HepG2 (cell line): ENCODE results near the gene CREB3. TPM values are rescaled to one million over a fixed set of nuclear protein-coding genes. Genes with fewer than 3 reads are reported as not detected.

Experiments used
- ATAC-seq: fragments of 200-7000 bp; cut with Tn5 transposase; 3 replicates; pipeline ENCODE4 v1.9.1; 2020; ENCODE audit warnings: mild to moderate bottlenecking, moderate library complexity
- BruUV-seq: library from RNA; stranded (reverse); fragments of 400-500 nt; replicated peaks from 2 replicates; lab custom pipeline; 2021; lab: Mats Ljungman, UMichigan
- CTCF ChIA-PET: fragments of 300-600 bp; formaldehyde crosslinking; extraction: SDS; loops from one replicate; lab custom pipeline; 2021; ENCODE audit warnings: low total read pairs, inconsistent platforms, low intra/inter-chr PET ratio; lab: Yijun Ruan, JAX
- POLR2A ChIA-PET: fragments of 350-600 bp; sonication (Branson Sonifier 250); formaldehyde crosslinking; loops from one replicate; lab custom pipeline; 2020; ENCODE audit warnings: antibody characterized with exemption, inconsistent platforms; lab: Yijun Ruan, JAX
- DNase-seq: peaks from one replicate; pipeline ENCODE4 v3.0.0-alpha.2; 2015; ENCODE audit warnings: low spot score
- FAIRE-seq: peaks from 3 replicates; lab custom pipeline; 2011; peaks lifted over from hg19 to GRCh38; lab: Jason Lieb, UNC
- H2AFZ ChIP-seq: one replicate; pipeline ENCODE4 v1.6.1; 2011; ENCODE audit warnings: low read length, inconsistent platforms
- H3K27ac ChIP-seq: fragments of 300-600 bp; 3 replicates; pipeline ENCODE4 v1.8.0; 2011; ENCODE audit warnings: mixed run types, mild to moderate bottlenecking, mixed read lengths, low read length, inconsistent platforms; ENCODE audit not compliant: insufficient read depth; ENCODE audit errors: extremely low read length
- H3K27me3 ChIP-seq, 2 experiments: fragments of 200-600 bp in 1 of 2; 2 replicates in 1 of 2; 3 replicates in 1 of 2; pipeline versions ENCODE4 v1.6.0 to v1.8.0; 2011; ENCODE audit warnings: low read length in 2 of 2, mild to moderate bottlenecking in 2 of 2, moderate library complexity in 2 of 2, inconsistent platforms in 1 of 2; ENCODE audit not compliant: insufficient read depth in 2 of 2, control insufficient read depth in 1 of 2
- H3K36me3 ChIP-seq, 2 experiments: fragments of 200-600 bp in 1 of 2; replicated peaks in 1 of 2; 2 replicates in 1 of 2; 3 replicates in 1 of 2; pipeline versions ENCODE4 v1.5.1 to v1.8.0; 2011; ENCODE audit warnings: low read length in 2 of 2, inconsistent platforms in 1 of 2; ENCODE audit not compliant: insufficient read depth in 2 of 2, control insufficient read depth in 1 of 2
- H3K4me1 ChIP-seq: 2 replicates; pipeline ENCODE4 v1.5.1; 2012; ENCODE audit warnings: low read length, inconsistent platforms; ENCODE audit not compliant: insufficient read depth
- H3K4me2 ChIP-seq: 2 replicates; pipeline ENCODE4 v1.6.0; 2011; ENCODE audit warnings: low read depth, low read length, inconsistent platforms
- H3K4me3 ChIP-seq, 3 experiments: fragments of 200-600 bp in 1 of 3; sonication (generic), shearing (Covaris generic) in 1 of 3; replicated peaks in 1 of 3; 2 replicates each; pipeline ENCODE4 v1.5.1; 2011 to 2016; ENCODE audit warnings: low read length in 3 of 3, inconsistent platforms in 2 of 3, low read depth in 2 of 3, mild to moderate bottlenecking in 2 of 3, control low read depth in 1 of 3, mixed read lengths in 1 of 3; ENCODE audit not compliant: insufficient read depth in 1 of 3
- H3K79me2 ChIP-seq: one replicate; pipeline ENCODE4 v1.6.1; 2011; ENCODE audit warnings: low read length, inconsistent platforms; ENCODE audit not compliant: insufficient read depth
- H3K9ac ChIP-seq: 2 replicates; pipeline ENCODE4 v1.6.0; 2011; ENCODE audit warnings: mild to moderate bottlenecking, low read depth, low read length, inconsistent platforms; ENCODE audit not compliant: insufficient read depth
- H3K9me3 ChIP-seq: 2 replicates; pipeline ENCODE4 v1.5.1; 2012; ENCODE audit warnings: mild to moderate bottlenecking, low read length
- H4K20me1 ChIP-seq: 2 replicates; pipeline ENCODE4 v1.6.0; 2011; ENCODE audit warnings: inconsistent platforms, mild to moderate bottlenecking, low read length, moderate library complexity; ENCODE audit not compliant: insufficient read depth
- CEBPB ChIP-seq: IDR thresholded peaks from 2 replicates; pipeline ENCODE4 v1.6.1; 2011; ENCODE audit warnings: low read depth, low read length, improper control_type of control experiment, borderline replicate concordance
- CEBPG ChIP-seq: IDR thresholded peaks from 2 replicates; pipeline ENCODE4 v1.6.1; 2016
- GABPA ChIP-seq, 2 experiments: IDR thresholded peaks; 2 replicates each; pipeline ENCODE4 v1.6.1; 2011 to 2016; ENCODE audit warnings: low read depth in 2 of 2, low read length in 1 of 2, missing biosample characterization in 1 of 2, missing genetic modification characterization in 1 of 2
- GATA4 ChIP-seq: sonication (generic); IDR thresholded peaks from 2 replicates; pipeline ENCODE4 v1.6.1; 2016; ENCODE audit warnings: antibody characterized with exemption, low read depth, borderline replicate concordance
- GATAD2A ChIP-seq: IDR thresholded peaks from 2 replicates; pipeline ENCODE4 v1.6.1; 2016
- HNF4G ChIP-seq, 2 experiments: sonication (generic) in 1 of 2; formaldehyde crosslinking in 1 of 2; IDR thresholded peaks; 2 replicates each; pipeline versions ENCODE4 v1.4.0 to v1.6.1; 2011 to 2020; ENCODE audit warnings: borderline replicate concordance in 2 of 2, low read depth in 2 of 2, mild to moderate bottlenecking in 2 of 2, low read length in 1 of 2, missing genetic modification reagents in 1 of 2, moderate library complexity in 1 of 2
- KDM5A ChIP-seq: fragments of 200-600 bp; sonication (generic); IDR thresholded peaks from 2 replicates; pipeline ENCODE4 v1.7.0; 2018; ENCODE audit warnings: antibody characterized with exemption, mild to moderate bottlenecking, low read length, borderline replicate concordance
- KLF12 ChIP-seq: sonication (generic); formaldehyde crosslinking; IDR thresholded peaks from 2 replicates; pipeline ENCODE4 v1.4.0; 2020; ENCODE audit warnings: missing genetic modification reagents, borderline replicate concordance
- MTF1 ChIP-seq: sonication (generic); formaldehyde crosslinking; IDR thresholded peaks from 2 replicates; pipeline ENCODE4 v1.5.0; 2020; ENCODE audit warnings: missing genetic modification reagents
- NONO ChIP-seq, 2 experiments: fragments of 450-650 bp in 1 of 2; sonication (generic) in 1 of 2; formaldehyde crosslinking in 1 of 2; IDR thresholded peaks in 1 of 2; conservative IDR thresholded peaks in 1 of 2; 2 replicates each; pipeline versions ENCODE4 v1.6.1 to v1.8.0; 2017 to 2022; ENCODE audit warnings: mild to moderate bottlenecking in 1 of 2, missing genetic modification reagents in 1 of 2, moderate library complexity in 1 of 2
- NR1H2 ChIP-seq: sonication (generic); formaldehyde crosslinking; IDR thresholded peaks from 2 replicates; pipeline ENCODE4 v1.8.1; 2022; ENCODE audit warnings: low read depth, missing genetic modification reagents, borderline replicate concordance
- NR2F6 ChIP-seq, 2 experiments: IDR thresholded peaks; 2 replicates each; pipeline ENCODE4 v1.6.1; 2016; ENCODE audit warnings: antibody characterized with exemption in 1 of 2, mild to moderate bottlenecking in 1 of 2
- PHF21A ChIP-seq: sonication (generic); formaldehyde crosslinking; IDR thresholded peaks from 2 replicates; pipeline ENCODE4 v1.5.0; 2020; ENCODE audit warnings: mild to moderate bottlenecking, missing genetic modification reagents
- PHF8 ChIP-seq: sonication (generic); formaldehyde crosslinking; IDR thresholded peaks from 2 replicates; pipeline ENCODE4 v1.5.0; 2020; ENCODE audit warnings: missing genetic modification reagents
- RARA ChIP-seq: IDR thresholded peaks from 2 replicates; pipeline ENCODE4 v1.6.1; 2016; ENCODE audit warnings: missing genetic modification reagents, missing compliant biosample characterization
- SIN3B ChIP-seq: fragments of 150-350 bp; IDR thresholded peaks from 2 replicates; pipeline ENCODE4 v1.6.1; 2014; ENCODE audit warnings: low read length
- SRSF1 ChIP-seq: fragments of 200-400 bp; formaldehyde crosslinking; optimal IDR thresholded peaks from 2 replicates; pipeline ENCODE3; 2017; ENCODE audit warnings: mild to moderate bottlenecking, low read depth, low read length, moderate library complexity
- ZBTB21 ChIP-seq: sonication (generic); formaldehyde crosslinking; IDR thresholded peaks from 2 replicates; pipeline ENCODE4 v1.4.0; 2020; ENCODE audit warnings: missing genetic modification reagents
- ZMAT5 ChIP-seq: sonication (generic); formaldehyde crosslinking; IDR thresholded peaks from 2 replicates; pipeline ENCODE4 v1.5.0; 2020; ENCODE audit warnings: mild to moderate bottlenecking, low read depth, missing genetic modification reagents, borderline replicate concordance
- ZNF24 ChIP-seq: fragments of 450-650 bp; IDR thresholded peaks from 2 replicates; pipeline ENCODE4 v1.6.1; 2017; ENCODE audit warnings: antibody characterized with exemption, mild to moderate bottlenecking
- ZNF331 ChIP-seq: sonication (generic); formaldehyde crosslinking; IDR thresholded peaks from 2 replicates; pipeline ENCODE4 v1.4.0; 2020; ENCODE audit warnings: missing genetic modification reagents
- ZNF639 ChIP-seq: conservative IDR thresholded peaks from 2 replicates; pipeline ENCODE4 v1.6.1; 2018; ENCODE audit warnings: missing genetic modification reagents
- ZNF746 ChIP-seq: sonication (generic); formaldehyde crosslinking; IDR thresholded peaks from 2 replicates; pipeline ENCODE4 v1.8.0; 2022; ENCODE audit warnings: mild to moderate bottlenecking, missing genetic modification reagents
- WGBS: methylation state at CpG from one replicate; pipeline ENCODE4 v1.1.6; 2017; ENCODE audit warnings: low lambda C conversion rate; 5-methylcytosine and 5-hydroxymethylcytosine counted together
- in situ Hi-C: cut with HindIII; loops from 2 replicates; pipeline ENCODE4 v1.10.0; 2017; ENCODE audit warnings: low pct_unique_long_range_greater_than_20kb; ENCODE audit not compliant: extremely low pct_ligation_motif_present
- intact Hi-C: fragments of 100-400 bp; cut with micrococcal nuclease; formaldehyde crosslinking; loops from one replicate; pipeline ENCODE4 v1.10.0; 2022; ENCODE audit not compliant: unreplicated experiment
- polyA plus RNA-seq, 8 experiments: library from polyadenylated mRNA; depleted of rRNA in 3 of 8; stranded (reverse) in 7 of 8; unstranded in 1 of 8; fragments of >200 nt; fragmentation: Illumina TruSeq in 4 of 8; extraction: Trizol in 4 of 8; gene quantifications; 2 replicates each; pipeline versions ENCODE4 v1.2.1 to v1.2.3, GENCODE V29; 2011 to 2016; ENCODE audit warnings: low read depth in 4 of 8, missing spikeins in 1 of 8, mixed read lengths in 1 of 8; ENCODE audit not compliant: insufficient read depth in 1 of 8
- total RNA-seq, 5 experiments: library from RNA; depleted of rRNA; stranded (reverse); fragments of >200 nt; fragmentation: Illumina TruSeq; extraction: Trizol; gene quantifications; 2 replicates each; pipeline ENCODE4 v1.2.3, GENCODE V29; 2016; ENCODE audit warnings: low read depth in 1 of 5

The CREB3 gene
- total and polyA plus RNA-seq, 2 of the 13 experiments (the other 11 are each of a cell fraction or from before 2014, with no cell fraction given): 11.1 to 34.2 TPM

GRCh38 chr9:35728041-35728971, 4.2 kb upstream of the CREB3 start:
- H3K9ac ChIP-seq: peak overlapping the region; percentile 58
- peak overlapping the region; percentile 38 to 98 (median 59) for H3K4me3 ChIP-seq
- DNase-seq: peak; percentile 91
- H3K27ac ChIP-seq: peak overlapping the region; percentile 77
- ChIA-PET CTCF (no interaction called here), POLR2A (interaction anchor here (0.8 to 3.5 kb wide), 21 partner anchors 8 to 1084 kb away, joined by 3 to 44 read pairs (median 8); partner anchors contain the start of genes ARHGEF39, CCDC107, GBA2 and HINT2)
- WGBS: 3% methylated on average over 9 of the region's 10 CpGs
- H2AFZ ChIP-seq: no peak overlapping the region
- peaks cover 10 to 30% of the 10 kb centered on the region in 2 experiments for H3K36me3 ChIP-seq
- no peaks in the 10 kb centered on the region for H3K9me3 ChIP-seq
- ATAC-seq: 0 out of 3 replicates have a peak, but pooled peaks have one; percentile 1
- BruUV-seq: no TSS peak
- H3K4me1 ChIP-seq: peaks cover 54% of the 10 kb centered on the region
- FAIRE-seq: no peak
- H3K27me3 ChIP-seq: no peaks in the 10 kb centered on the region; a peak in 1 of 5 replicates
- peaks cover 30% of the 10 kb centered on the region for H4K20me1 ChIP-seq
- in situ Hi-C loops (loop anchor here (5.0 kb wide), 1 partner anchor 61 kb away; the partner anchor contains the start of gene ARHGEF39), intact Hi-C loops (no loop called here)
- H3K79me2 ChIP-seq: peaks cover 59% of the 10 kb centered on the region
- H3K4me2 ChIP-seq: peak overlapping the region; percentile 98
- TF ChIP-seq PHF8 (CRISPR knock-in tag) (no peak), GATA4 (no peak), ZNF746 (CRISPR knock-in tag) (0 out of 2 replicates have a peak, but pooled peaks have one; percentile 40), GABPA (IDR thresholded peaks at IDR 0.05; ENCODE audit: low read depth, low read length) (no peak), GABPA (CRISPR knock-in tag; IDR thresholded peaks at IDR 0.05; ENCODE audit: low read depth) (no peak), CEBPG (peak; percentile 92), PHF21A (CRISPR knock-in tag) (no peak), CEBPB (peak; percentile 81), SIN3B (no peak), HNF4G (IDR thresholded peaks at IDR 0.05; ENCODE audit: borderline replicate concordance, low read depth, low read length) (peak; percentile 69), HNF4G (CRISPR knock-in tag; IDR thresholded peaks at IDR 0.05; ENCODE audit: borderline replicate concordance, low read depth) (no peak), NR1H2 (no peak), MTF1 (no peak), ZNF24 (no peak), ZBTB21 (0 out of 2 replicates have a peak, but pooled peaks have one; percentile 6), KLF12 (no peak), ZNF331 (CRISPR knock-in tag) (no peak), NR2F6 (IDR thresholded peaks at IDR 0.05) (peak; percentile 79), NR2F6 (CRISPR knock-in tag; IDR thresholded peaks at IDR 0.05) (peak; percentile 60), ZNF639 (CRISPR knock-in tag) (no peak), ZMAT5 (CRISPR knock-in tag) (no peak), KDM5A (no peak), NONO (IDR thresholded peaks at IDR 0.05) (no peak), NONO (CRISPR knock-in tag; conservative IDR thresholded peaks at IDR 0.05) (0 out of 2 replicates have a peak, but pooled peaks have one; percentile 36), GATAD2A (CRISPR knock-in tag) (peak; percentile 46; the same call in 1 of the 2 replicates), SRSF1 (no peak), RARA (CRISPR knock-in tag) (peak; percentile 51; the same call in 1 of the 2 replicates)
